H1 (cell line): Measurements from ENCODE around the gene HLA-DRB1. TPM values are rescaled to one million over a fixed set of nuclear protein-coding genes. Genes with fewer than 3 reads are reported as not detected.

Experiments
- ATF3 ChIP-seq: IDR thresholded peaks from 2 replicates; pipeline ENCODE4 v1.6.1; 2011; ENCODE audit warnings: low read depth, mild to moderate bottlenecking, low read length; ENCODE audit not compliant: insufficient read depth
- NRF1 ChIP-seq: IDR thresholded peaks from 2 replicates; pipeline ENCODE4 v1.6.1; 2011; ENCODE audit warnings: mild to moderate bottlenecking, low read depth, low read length, improper control_type of control experiment
- PHF8 ChIP-seq: fragments of 200-600 bp; sonication (generic); conservative IDR thresholded peaks from 2 replicates; pipeline ENCODE4 v1.7.1; 2012; ENCODE audit warnings: low read depth, mild to moderate bottlenecking, inconsistent platforms, low read length, moderate library complexity
- TAF1 ChIP-seq: IDR thresholded peaks from 2 replicates; pipeline ENCODE4 v1.6.1; 2011; ENCODE audit warnings: mild to moderate bottlenecking, low read depth, low read length
- polyA plus RNA-seq, 7 experiments: library from polyadenylated mRNA; depleted of rRNA in 3 of 7; stranded (reverse) in 5 of 7; unstranded in 2 of 7; fragments of >200 nt in 5 of 7; fragments of 200-250 nt in 2 of 7; gene quantifications; 1 replicate in 5 of 7; 2 replicates in 1 of 7; 4 replicates in 1 of 7; pipeline versions ENCODE4 v1.2.1 to v1.2.3, GENCODE V29; 2011 to 2013; ENCODE audit warnings: missing spikeins in 2 of 7, mixed read lengths in 2 of 7
- total RNA-seq: library from RNA; stranded (reverse); fragmentation: NEBNext Ultra II Directional; extraction: Animal tissue kit (Norgen Biotek cat#: 25700); gene quantifications from 2 replicates; pipeline ENCODE4 v1.2.1, GENCODE V29; 2021

The HLA-DRB1 gene
- total and polyA plus RNA-seq, 2 of the 8 experiments (the other 6 are each of a cell fraction or from before 2014, with no cell fraction given), result 6.7 to 7.5 TPM

GRCh38 chr6:32554116-32554965 is 35.3 kb downstream of the HLA-DRB1 start (continued):
- TF ChIP-seq NRF1, result no peak
- TF ChIP-seq TAF1, result no peak
- TF ChIP-seq ATF3, result no peak
- no peak for TF ChIP-seq PHF8
- TF ChIP-seq, all 59 proteins: peak for 0
